Measurements from ENCODE around the gene DNASE2B.

The DNASE2B gene

GRCh38 chr1:84374991-84375696 lies 23.1 kb upstream of the DNASE2B start:
- DNase-seq (ENCODE audit: low read depth) = no peak

DNA sequence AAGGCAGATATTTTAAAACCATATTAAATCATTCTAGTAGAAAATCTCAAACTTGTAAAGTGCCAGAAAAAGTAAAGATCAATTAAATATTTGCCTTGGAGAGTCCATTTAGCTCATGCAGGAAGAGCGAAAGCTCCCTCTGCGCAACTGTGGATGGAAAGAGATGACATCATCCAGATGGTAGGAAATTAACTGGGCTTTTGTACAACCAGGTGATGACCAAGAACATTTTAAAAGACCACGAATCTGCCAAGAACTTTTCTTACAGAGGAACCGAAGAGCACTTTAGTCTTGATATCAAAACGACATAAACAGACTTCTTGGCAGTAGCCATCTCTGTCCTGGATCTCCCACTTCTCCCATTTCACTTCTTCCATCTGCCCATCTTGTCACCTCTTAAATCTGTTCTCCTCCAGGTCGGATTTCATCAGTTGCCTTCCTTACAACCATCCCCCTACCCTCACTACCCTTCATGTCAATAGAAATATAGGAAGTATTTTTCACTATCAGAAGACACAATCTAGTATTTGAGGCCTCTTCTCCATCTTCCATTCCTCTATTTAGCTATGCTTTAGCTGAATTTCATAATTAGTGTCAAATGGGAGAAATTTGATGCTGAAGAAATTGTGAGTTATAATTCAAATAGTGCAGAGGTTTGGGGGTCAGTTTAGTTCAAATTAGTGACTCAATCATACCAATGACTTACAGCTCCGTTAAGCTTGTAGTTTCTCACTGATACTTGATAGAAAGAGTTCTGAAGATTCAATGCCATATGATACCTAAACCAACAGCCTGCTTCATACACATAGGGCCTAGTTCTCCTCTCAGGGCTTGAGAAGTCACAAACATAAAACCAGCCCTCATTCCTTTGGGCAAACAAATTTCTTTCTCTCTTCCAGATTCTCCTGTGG lies 22.0 kb upstream of the DNASE2B start:
- DNase-seq (ENCODE audit: low read depth) = no peak

DNA sequence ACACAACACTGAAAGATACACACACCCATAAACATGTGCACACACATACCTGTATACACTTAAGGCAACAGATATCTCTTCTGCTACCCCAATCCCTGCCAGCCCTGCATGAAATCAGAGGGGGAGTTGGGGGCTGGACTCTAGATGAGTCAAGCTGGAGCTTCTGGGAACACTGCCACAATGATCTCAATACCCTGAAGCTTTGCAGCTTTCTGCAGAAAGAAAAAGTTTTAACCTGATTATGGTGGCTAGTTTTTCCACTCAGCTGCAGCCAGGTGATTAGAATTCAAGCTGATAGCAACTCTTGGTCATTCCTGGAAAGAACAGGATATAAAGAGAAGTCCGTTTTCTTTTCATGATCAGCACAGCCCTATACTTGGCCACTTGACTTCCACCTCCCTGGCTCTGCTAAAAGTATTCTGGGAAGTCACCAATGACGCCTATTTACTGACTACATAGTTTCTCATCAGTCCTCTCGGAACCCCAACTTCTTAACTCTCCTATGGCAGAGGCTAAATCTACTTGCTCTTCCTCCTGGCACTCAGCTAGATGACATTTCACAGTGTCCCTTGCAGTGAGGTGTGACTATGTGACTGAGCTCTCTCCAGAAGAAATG lies 20.7 kb upstream of the DNASE2B start:
- DNase-seq (ENCODE audit: low read depth) = no peak

DNA sequence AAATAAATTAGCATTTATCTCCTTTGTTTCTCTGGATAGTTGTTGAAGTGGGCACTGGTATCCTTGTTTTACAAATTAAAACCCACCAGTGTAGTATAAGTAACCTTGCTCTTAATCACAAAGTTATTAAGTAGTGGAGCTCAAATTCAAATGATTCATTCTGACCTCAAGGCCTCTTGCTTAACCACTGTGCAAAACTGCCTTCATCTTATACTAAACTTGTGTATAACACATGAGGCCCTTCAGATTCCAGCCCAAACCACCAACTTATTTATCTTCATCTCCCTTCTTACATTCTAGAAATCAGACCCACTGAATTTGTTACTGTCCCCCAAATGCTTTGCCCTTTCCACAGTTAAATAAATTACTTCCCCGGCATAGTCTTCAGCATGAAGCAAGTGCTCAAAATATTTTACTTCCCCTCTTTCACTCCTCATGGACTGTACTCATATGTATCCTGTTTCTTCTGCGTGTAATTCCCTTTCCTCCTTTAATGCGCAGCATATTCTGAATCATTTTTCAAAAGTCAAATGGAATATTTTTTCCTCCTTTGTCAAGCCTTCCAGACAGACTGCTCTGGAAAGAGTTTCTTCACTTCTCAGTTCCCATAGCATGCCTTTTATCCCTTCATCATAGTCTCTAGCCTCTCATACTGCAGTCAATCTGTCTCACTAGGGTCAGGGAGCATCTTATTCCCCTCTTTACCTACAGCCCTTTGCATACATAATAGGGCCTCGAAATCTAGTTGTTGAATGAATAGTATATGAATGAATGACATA lies 19.0 kb upstream of the DNASE2B start:
- no peak for DNase-seq (ENCODE audit: low read depth)

DNA sequence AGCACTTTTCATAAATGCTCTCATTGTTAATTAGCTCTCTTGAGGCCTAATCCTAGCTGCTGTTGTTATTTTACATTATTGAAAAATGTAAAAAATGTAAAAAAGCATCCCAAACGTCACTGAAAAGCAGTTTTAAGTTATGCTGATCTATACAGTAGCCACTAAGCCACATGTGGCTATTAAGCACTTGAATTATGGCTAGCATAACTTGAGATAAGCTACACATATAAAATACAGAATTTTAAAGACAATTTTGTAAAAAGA lies 18.4 kb upstream of the DNASE2B start:
- no peak for DNase-seq (ENCODE audit: low read depth)

- no peak for DNase-seq (ENCODE audit: low read depth)
Observed at GRCh38 chr1:84382127-84382526, 16.2 kb upstream of the DNASE2B start.

DNA sequence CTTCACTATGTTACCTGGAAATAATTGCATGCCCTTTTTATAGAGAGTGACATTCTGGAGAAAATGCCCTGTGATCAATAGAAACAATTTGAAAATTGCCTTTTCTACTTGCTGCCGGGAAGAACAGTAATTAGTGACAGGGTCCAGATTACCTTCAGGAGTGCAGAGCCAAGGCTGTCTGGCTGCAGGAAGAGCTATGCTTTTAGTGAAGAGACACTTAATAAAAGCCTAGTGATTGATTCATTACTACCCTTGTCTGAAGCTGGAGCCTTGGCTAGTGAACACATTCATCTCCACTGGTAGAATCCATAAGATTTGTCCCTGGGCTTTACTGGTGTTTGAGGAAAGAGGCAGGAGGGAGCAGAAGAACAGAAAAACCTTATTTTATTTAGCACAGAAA lies 12.9 kb upstream of the DNASE2B start:
- no peak for DNase-seq (ENCODE audit: low read depth)

DNA sequence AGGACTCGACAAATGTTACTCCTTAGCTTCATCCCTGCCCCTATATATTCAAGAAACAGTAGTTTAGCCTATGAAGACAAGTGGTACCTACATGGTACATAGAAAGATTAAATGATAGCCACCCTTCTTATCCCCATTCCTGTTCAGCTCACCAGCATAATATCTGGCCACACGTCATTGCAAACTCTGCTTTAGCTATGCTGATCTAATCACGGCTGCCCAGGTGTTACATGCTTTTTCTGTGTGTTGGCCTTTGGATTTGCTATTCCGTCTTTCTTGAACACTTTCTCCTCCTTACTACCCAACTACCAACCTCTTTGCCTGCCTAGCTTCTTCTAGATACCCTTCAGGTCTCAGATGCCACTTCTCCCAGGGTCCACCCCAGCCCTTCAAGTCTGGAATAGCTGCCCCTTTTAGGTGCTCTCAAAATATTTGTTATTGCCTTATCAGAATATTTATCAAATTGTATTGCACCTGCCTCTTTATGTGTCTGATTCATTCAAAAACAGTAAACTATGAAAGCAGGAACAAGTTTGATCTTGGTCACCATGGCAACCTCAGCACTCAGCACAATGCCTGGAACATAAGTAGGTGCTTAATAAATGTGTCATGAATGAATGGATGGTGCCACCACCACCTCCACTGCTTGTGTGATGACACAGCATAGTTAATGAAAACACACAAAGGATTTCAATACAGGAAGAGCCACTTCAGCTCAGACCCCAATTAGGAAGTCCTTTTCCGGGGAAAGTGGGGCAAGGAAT lies 11.4 kb upstream of the DNASE2B start:
- DNase-seq (ENCODE audit: low read depth) = no peak

- no peak for DNase-seq (ENCODE audit: low read depth)
Observed at GRCh38 chr1:84387480-84388163, 10.7 kb upstream of the DNASE2B start.

DNA sequence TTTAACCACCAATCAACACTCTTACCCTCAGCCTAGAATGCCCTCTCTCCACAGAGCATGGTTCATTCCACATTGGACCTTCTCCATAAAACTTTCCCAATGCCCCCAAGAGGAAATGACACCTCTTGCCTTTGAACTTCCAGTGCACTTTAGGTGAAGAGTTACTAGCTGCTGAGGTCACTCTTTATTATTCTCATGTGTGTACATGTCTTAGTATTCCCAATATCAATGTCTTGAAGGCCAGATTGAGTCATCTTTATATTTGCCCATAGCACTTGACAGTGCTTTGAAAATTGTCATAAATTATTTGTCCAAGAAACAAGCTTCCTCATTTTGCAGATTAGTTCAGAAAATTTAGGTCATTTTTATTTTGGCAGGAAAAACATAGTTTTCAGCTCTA lies 8.1 kb upstream of the DNASE2B start:
- no peak for DNase-seq (ENCODE audit: low read depth)

- no peak for DNase-seq (ENCODE audit: low read depth)
Observed at GRCh38 chr1:84401156-84401555, 2.9 kb downstream of the DNASE2B start.

- no peak for DNase-seq (ENCODE audit: low read depth)
Observed at GRCh38 chr1:84402060-84402459, 3.8 kb downstream of the DNASE2B start.

- no peak for DNase-seq (ENCODE audit: low read depth)
Observed at GRCh38 chr1:84402501-84402900, 4.2 kb downstream of the DNASE2B start.

- no peak for DNase-seq (ENCODE audit: low read depth)
Observed at GRCh38 chr1:84403347-84403746, 5.1 kb downstream of the DNASE2B start.

DNA sequence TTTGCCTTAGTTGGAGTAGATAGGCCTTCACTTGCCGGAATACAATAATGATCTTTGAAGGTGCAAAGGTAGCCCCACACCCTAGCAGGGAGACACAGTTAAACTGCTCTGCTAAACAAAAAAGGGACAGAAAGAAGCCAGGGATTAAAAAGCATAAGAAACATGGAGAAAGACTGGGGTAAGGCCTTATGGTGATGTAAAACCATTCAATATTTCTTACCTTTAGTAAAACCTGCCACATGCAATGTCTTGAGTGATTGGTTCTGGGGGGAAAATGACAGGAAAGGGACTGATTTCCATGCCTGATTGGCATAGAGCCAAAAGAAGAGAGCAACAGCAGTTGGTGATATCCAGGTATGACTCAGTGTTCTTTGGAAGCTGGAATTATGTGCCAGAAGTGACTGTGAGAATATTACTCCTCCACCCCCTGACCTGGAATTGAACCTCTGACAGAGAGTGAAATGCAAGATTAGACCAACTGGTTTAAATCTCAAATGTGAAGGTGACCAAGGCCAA lies 8.1 kb downstream of the DNASE2B start:
- no peak for DNase-seq (ENCODE audit: low read depth)

DNA sequence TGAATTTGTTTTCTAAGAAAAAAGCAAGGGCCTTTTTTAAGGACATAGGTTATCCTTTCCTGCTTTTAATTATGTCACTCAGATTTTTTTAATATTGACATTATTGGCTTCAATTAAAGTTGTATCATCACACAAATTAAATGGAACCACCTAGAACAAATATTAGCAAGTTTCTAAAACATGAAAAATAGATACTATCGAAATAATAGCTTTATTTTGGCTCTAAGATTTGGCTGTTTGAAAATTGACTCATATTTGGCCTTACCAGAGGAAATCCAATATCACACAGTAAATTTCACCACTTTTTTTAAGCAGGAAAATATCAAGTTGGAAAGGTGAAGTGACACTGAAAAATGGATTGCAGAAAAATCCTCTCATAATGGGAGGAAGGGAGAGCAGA lies 9.2 kb downstream of the DNASE2B start:
- no peak for DNase-seq (ENCODE audit: low read depth)

GRCh38 chr1:84407958-84408422 lies 9.7 kb downstream of the DNASE2B start:
- no peak for DNase-seq (ENCODE audit: low read depth)

- DNase-seq (ENCODE audit: low read depth) = no peak
Observed at GRCh38 chr1:84409888-84410287, 11.6 kb downstream of the DNASE2B start.

DNA sequence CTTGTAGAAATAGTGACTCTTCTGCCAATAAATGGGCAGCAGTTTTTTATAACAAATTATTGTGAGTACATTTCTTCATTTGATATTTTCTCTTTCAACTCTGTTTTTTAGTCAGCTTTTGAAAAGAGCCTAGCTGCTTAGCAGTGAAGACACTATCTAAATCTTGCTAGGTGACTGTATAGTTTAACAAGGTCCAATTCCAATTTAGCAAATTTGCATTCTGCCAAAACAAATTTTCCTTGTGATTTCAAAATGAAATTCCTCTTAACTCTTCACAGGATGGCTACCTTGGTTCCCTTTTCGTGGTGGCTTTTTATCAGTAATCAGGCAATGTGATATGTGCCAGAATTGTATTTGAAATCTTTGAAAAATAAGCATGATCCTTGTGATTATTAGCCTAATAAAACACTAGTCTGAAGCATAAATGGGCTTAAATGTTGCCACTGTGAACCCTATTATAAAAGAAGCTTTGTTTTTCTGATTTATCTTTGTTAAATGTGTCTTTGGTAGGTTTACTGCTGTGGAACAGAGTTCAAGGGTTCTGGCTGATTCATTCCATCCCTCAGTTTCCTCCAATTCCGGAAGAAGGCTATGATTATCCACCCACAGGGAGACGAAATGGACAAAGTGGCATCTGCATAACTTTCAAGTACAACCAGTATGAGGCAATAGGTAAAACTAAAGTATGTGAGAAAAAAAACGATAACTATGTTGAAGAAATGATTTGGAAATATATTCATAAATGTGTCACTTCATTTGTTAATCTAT lies 12.2 kb downstream of the DNASE2B start:
- no peak for DNase-seq (ENCODE audit: low read depth)
